HepG2 (cell line): Measurements from ENCODE around the gene DPEP3.

Experiments
- SIN3A ChIP-seq: IDR thresholded peaks from 2 replicates; pipeline ENCODE4 v1.6.1; 2011; ENCODE audit warnings: low read depth, mild to moderate bottlenecking, control low read depth, low read length, borderline replicate concordance
- ZFP41 ChIP-seq: sonication (generic); formaldehyde crosslinking; IDR thresholded peaks from 2 replicates; pipeline ENCODE4 v1.4.0; 2020; ENCODE audit warnings: mild to moderate bottlenecking, missing genetic modification reagents, borderline replicate concordance
- ZNF138 ChIP-seq: sonication (generic); formaldehyde crosslinking; IDR thresholded peaks from 2 replicates; pipeline ENCODE4 v1.5.0; 2020; ENCODE audit warnings: mild to moderate bottlenecking, low read depth, missing genetic modification reagents
- TF ChIP-seq, protein P1 (sequence below): sonication (generic); formaldehyde crosslinking; IDR thresholded peaks from 2 replicates; pipeline ENCODE4 v1.9.0; 2022; ENCODE audit warnings: low read depth, missing genetic modification reagents

GRCh38 chr16:67964477-67965131, 15.7 kb downstream of the DPEP3 start:
- TF ChIP-seq ZFP41 (CRISPR knock-in tag) (no peak), ZNF138 (CRISPR knock-in tag) (no peak), SIN3A (no peak)
- TF ChIP-seq, protein P1, sequence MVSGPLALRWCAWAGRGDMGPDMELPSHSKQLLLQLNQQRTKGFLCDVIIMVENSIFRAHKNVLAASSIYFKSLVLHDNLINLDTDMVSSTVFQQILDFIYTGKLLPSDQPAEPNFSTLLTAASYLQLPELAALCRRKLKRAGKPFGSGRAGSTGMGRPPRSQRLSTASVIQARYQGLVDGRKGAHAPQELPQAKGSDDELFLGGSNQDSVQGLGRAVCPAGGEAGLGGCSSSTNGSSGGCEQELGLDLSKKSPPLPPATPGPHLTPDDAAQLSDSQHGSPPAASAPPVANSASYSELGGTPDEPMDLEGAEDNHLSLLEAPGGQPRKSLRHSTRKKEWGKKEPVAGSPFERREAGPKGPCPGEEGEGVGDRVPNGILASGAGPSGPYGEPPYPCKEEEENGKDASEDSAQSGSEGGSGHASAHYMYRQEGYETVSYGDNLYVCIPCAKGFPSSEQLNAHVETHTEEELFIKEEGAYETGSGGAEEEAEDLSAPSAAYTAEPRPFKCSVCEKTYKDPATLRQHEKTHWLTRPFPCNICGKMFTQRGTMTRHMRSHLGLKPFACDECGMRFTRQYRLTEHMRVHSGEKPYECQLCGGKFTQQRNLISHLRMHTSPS (CRISPR knock-in tag) = no peak
